Measurements from ENCODE around the gene RHBDD2. TPM values are rescaled to one million over a fixed set of nuclear protein-coding genes. Genes with fewer than 3 reads are reported as not detected.
"Not testable (repeated sequence)": the region's sequence is repeated elsewhere in the genome, so short reads cannot be mapped to it uniquely, and the experiment has no call there.

Gene RHBDD2
- total RNA-seq, 2 experiments from 2014 or later, result 18.6 to 20.3 TPM

DNA sequence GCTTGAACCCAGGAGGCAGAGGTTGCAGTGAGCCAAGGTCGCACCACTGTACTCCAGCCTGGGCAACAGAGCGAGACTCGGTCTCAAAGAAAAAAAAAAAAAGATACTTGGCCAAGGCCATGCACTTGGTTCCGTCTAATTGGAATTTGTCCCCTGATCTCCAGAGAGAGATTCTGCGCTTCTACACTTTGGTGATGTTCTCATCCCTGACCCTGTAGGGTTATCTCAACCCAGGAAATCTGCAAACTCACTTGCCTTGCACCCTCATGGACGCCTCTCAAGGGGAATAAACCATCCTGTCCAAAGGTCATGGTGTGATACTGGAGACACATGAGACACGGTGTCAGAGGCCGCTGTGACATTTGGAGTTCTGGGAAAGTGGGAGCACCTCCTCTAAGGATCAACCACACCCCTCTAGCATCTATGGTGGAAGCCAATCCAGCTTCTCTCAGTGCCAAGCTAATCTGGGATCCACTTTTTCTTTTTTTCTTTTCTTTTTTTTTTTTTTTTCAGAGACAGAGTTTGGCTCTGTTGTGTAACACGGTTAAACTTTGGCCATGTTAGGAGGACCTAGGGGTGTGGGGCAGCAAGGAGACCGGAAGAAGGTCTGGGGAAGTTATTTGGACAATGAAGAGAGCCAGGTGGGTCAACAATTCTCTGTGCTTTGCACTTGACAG is 28.3 kb downstream of the RHBDD2 start:
- no peaks in the 10 kb centered on the region for H3K9me2 ChIP-seq (ENCODE audit: insufficient read depth, low read length)
- H3K27ac ChIP-seq (ENCODE audit: low read depth, low read length, poor library complexity, severe bottlenecking), result no peak overlapping the region
- CTCF ChIA-PET (ENCODE audit: unreplicated experiment), result no interaction called here
- H3K4me3 ChIP-seq (ENCODE audit: low read depth, low read length, poor library complexity, severe bottlenecking), result no peak overlapping the region
- BruUV-seq (replicated peaks), result no TSS peak
- no peaks in the 10 kb centered on the region for H3K36me3 ChIP-seq (ENCODE audit: insufficient read depth, low read length)
- DNase-seq (ENCODE audit: low spot score), result no peak
- TF ChIP-seq, protein P1, sequence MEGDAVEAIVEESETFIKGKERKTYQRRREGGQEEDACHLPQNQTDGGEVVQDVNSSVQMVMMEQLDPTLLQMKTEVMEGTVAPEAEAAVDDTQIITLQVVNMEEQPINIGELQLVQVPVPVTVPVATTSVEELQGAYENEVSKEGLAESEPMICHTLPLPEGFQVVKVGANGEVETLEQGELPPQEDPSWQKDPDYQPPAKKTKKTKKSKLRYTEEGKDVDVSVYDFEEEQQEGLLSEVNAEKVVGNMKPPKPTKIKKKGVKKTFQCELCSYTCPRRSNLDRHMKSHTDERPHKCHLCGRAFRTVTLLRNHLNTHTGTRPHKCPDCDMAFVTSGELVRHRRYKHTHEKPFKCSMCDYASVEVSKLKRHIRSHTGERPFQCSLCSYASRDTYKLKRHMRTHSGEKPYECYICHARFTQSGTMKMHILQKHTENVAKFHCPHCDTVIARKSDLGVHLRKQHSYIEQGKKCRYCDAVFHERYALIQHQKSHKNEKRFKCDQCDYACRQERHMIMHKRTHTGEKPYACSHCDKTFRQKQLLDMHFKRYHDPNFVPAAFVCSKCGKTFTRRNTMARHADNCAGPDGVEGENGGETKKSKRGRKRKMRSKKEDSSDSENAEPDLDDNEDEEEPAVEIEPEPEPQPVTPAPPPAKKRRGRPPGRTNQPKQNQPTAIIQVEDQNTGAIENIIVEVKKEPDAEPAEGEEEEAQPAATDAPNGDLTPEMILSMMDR (conservative IDR thresholded peaks at IDR 0.05; ENCODE audit: low read length), result no peak
- TF ChIP-seq EZH2phosphoT487 (IDR thresholded peaks at IDR 0.05; ENCODE audit: borderline replicate concordance, low read depth, low read length), result no peak
- H3K4me2 ChIP-seq (ENCODE audit: low read length), result no peak overlapping the region
- intact Hi-C loops (cut with micrococcal nuclease; ENCODE audit: unreplicated experiment), result no loop called here
- no peak overlapping the region for H2AFZ ChIP-seq (ENCODE audit: low read length)
- POLR2A ChIA-PET, result no interaction called here
- no peaks in the 10 kb centered on the region for H3K9me3 ChIP-seq (ENCODE audit: low read length)
- no peaks in the 10 kb centered on the region for H3K4me1 ChIP-seq (ENCODE audit: insufficient read depth, low read length, poor library complexity, severe bottlenecking)
- H4K20me1 ChIP-seq (ENCODE audit: insufficient read depth, low read length), result no peaks in the 10 kb centered on the region
- no peaks in the 10 kb centered on the region for H3K79me2 ChIP-seq (ENCODE audit: insufficient read depth, low read depth, low read length)

DNA sequence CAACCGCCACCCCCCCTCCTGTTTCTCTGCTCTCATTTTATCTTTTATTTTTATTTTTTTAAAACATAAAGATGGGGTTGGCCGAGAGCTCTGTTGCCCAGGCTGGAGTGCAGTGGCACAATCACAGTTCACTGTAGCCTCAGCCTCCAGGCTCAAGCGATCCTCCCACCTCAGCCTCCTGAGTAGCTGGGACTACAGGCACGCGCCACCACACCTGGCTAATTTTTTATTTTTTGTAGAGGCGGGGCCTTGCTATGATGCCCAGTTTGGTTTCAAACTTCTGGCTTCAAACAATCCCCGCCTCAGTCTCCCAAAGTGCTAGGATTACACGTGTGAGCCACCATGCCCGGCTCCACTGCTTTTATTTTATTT is 28.8 kb downstream of the RHBDD2 start:
- intact Hi-C loops (cut with micrococcal nuclease; ENCODE audit: unreplicated experiment); H3K36me3 ChIP-seq (ENCODE audit: insufficient read depth, low read length); POLR2A ChIA-PET; DNase-seq (ENCODE audit: low spot score); H3K9me3 ChIP-seq (ENCODE audit: low read length); H4K20me1 ChIP-seq (ENCODE audit: insufficient read depth, low read length); BruUV-seq (replicated peaks); H3K4me1 ChIP-seq (ENCODE audit: insufficient read depth, low read length, poor library complexity, severe bottlenecking); H2AFZ ChIP-seq (ENCODE audit: low read length); H3K9me2 ChIP-seq (ENCODE audit: insufficient read depth, low read length); H3K4me2 ChIP-seq (ENCODE audit: low read length); H3K79me2 ChIP-seq (ENCODE audit: insufficient read depth, low read depth, low read length); H3K4me3 ChIP-seq (ENCODE audit: low read depth, low read length, poor library complexity, severe bottlenecking); H3K27ac ChIP-seq (ENCODE audit: low read depth, low read length, poor library complexity, severe bottlenecking); CTCF ChIA-PET (ENCODE audit: unreplicated experiment): not testable (repeated sequence)

DNA sequence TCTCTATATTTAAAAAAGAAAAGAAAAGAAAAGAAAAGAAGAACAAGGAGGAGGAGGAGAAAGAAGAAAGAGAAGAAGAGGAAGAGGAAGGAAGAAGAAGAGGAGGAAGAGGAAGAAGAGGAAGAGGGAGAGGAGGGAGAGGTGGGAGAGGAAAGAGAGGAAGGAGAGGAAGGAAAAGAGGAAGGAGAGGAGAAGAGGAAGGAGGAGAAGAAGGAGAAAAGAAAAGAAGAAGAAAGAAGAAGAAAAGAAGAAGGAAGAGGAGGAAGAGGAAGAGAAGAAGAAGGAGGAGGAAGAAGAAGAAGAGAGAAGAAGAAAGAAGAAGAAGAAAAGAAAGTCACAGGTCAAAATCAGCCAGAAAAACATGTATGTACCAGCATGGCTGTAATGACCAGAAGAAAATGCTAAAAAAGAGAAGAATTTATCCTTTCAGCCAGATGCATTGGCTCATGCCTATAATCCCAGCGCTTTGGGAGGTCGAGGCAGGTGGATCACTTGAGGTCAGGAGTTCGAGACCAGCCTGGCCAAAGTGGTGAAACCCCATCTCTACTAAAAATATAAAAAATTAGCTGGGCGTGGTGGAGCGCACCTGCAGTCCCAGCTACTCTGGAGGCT is 30.8 kb downstream of the RHBDD2 start:
- ChIA-PET CTCF (ENCODE audit: unreplicated experiment) (no interaction called here), POLR2A (interaction anchor here (1.2 kb wide), 1 partner anchor 11 kb away, joined by 4 read pairs; no protein-coding TSS in a partner anchor)
- H3K9me2 ChIP-seq (ENCODE audit: insufficient read depth, low read length), result no peaks in the 10 kb centered on the region
- intact Hi-C loops (cut with micrococcal nuclease; ENCODE audit: unreplicated experiment), result no loop called here
- BruUV-seq (replicated peaks), result no TSS peak
- TF ChIP-seq, protein P1 (conservative IDR thresholded peaks at IDR 0.05; ENCODE audit: low read length), result no peak
- TF ChIP-seq EZH2phosphoT487 (IDR thresholded peaks at IDR 0.05; ENCODE audit: borderline replicate concordance, low read depth, low read length), result no peak
- H3K4me3 ChIP-seq (ENCODE audit: low read depth, low read length, poor library complexity, severe bottlenecking), result no peak overlapping the region
- H3K9me3 ChIP-seq (ENCODE audit: low read length), result no peaks in the 10 kb centered on the region
- H3K36me3 ChIP-seq (ENCODE audit: insufficient read depth, low read length), result no peaks in the 10 kb centered on the region
- H4K20me1 ChIP-seq (ENCODE audit: insufficient read depth, low read length), result no peaks in the 10 kb centered on the region
- peaks cover 5% of the 10 kb centered on the region for H3K4me1 ChIP-seq (ENCODE audit: insufficient read depth, low read length, poor library complexity, severe bottlenecking)
- no peak overlapping the region for H2AFZ ChIP-seq (ENCODE audit: low read length)
- no peaks in the 10 kb centered on the region for H3K79me2 ChIP-seq (ENCODE audit: insufficient read depth, low read depth, low read length)
- DNase-seq (ENCODE audit: low spot score), result no peak
- H3K4me2 ChIP-seq (ENCODE audit: low read length), result no peak overlapping the region
- no peak overlapping the region for H3K27ac ChIP-seq (ENCODE audit: low read depth, low read length, poor library complexity, severe bottlenecking)

DNA sequence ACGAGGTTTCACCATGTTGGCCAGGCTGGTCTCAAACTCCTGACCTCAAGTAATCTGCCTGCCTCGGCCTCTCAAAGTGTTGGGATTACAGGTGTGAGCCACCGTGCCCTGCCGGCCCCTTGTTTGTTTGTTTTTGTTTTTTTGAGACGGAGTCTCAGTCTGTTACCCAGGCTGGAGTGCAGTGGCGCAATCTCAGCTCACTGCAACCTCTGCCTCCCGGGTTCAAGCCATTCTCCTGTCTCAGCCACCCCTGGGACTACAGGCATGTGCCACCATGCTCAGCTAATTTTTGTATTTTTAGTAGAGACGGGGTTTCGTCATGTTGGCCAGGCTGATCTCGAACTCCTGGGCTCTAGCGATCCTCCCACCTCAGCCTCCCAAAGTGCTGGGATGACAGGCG is 32.4 kb downstream of the RHBDD2 start:
- H3K36me3 ChIP-seq (ENCODE audit: insufficient read depth, low read length); DNase-seq (ENCODE audit: low spot score); intact Hi-C loops (cut with micrococcal nuclease; ENCODE audit: unreplicated experiment); H3K4me1 ChIP-seq (ENCODE audit: insufficient read depth, low read length, poor library complexity, severe bottlenecking); H3K4me2 ChIP-seq (ENCODE audit: low read length); CTCF ChIA-PET (ENCODE audit: unreplicated experiment); H3K9me3 ChIP-seq (ENCODE audit: low read length); H4K20me1 ChIP-seq (ENCODE audit: insufficient read depth, low read length); BruUV-seq (replicated peaks); H3K79me2 ChIP-seq (ENCODE audit: insufficient read depth, low read depth, low read length); H3K4me3 ChIP-seq (ENCODE audit: low read depth, low read length, poor library complexity, severe bottlenecking); H3K9me2 ChIP-seq (ENCODE audit: insufficient read depth, low read length); H3K27ac ChIP-seq (ENCODE audit: low read depth, low read length, poor library complexity, severe bottlenecking); H2AFZ ChIP-seq (ENCODE audit: low read length): not testable (repeated sequence)
- POLR2A ChIA-PET, result interaction anchor here (1.1 kb wide), 1 partner anchor 35 kb away, joined by 3 read pairs; no protein-coding TSS in a partner anchor
